IMR-90 (cell line): ENCODE measurements around the gene LRG1. TPM values are rescaled to one million over a fixed set of nuclear protein-coding genes. Genes with fewer than 3 reads are reported as not detected.

Source experiments
- ATAC-seq: fragments of 200-7000 bp; cut with Tn5 transposase; 2 replicates; pipeline ENCODE4 v1.9.1; 2020; ENCODE audit warnings: low read depth, mild to moderate bottlenecking, moderate library complexity
- BruUV-seq: library from RNA; stranded (reverse); fragments of 400-500 nt; replicated peaks from 2 replicates; lab custom pipeline; 2021; lab: Mats Ljungman, UMichigan
- CTCF ChIA-PET: fragments of 300-600 bp; formaldehyde crosslinking; extraction: SDS; loops from one replicate; lab custom pipeline; 2021; ENCODE audit warnings: antibody characterized with exemption; lab: Yijun Ruan, JAX
- POLR2A ChIA-PET: fragments of 300-600 bp; sonication (Branson Sonifier 250); formaldehyde crosslinking; loops from one replicate; lab custom pipeline; 2022; ENCODE audit warnings: antibody characterized with exemption; ENCODE audit not compliant: unreplicated experiment; lab: Charles Lee
- DNase-seq: peaks from one replicate; pipeline ENCODE4 v3.0.0; 2013
- H2AFZ ChIP-seq: replicated peaks from 2 replicates; pipeline ENCODE3; 2013; ENCODE audit warnings: low read length, mild to moderate bottlenecking; ENCODE audit not compliant: poor library complexity
- H2AK5ac ChIP-seq: 2 replicates; pipeline ENCODE4 v1.6.1; 2013; ENCODE audit warnings: low read depth, low read length, inconsistent platforms
- H2AK9ac ChIP-seq: replicated peaks from 2 replicates; pipeline ENCODE3; 2013; ENCODE audit warnings: mild to moderate bottlenecking, low read depth, low read length, moderate library complexity; ENCODE audit not compliant: poor library complexity
- H2BK120ac ChIP-seq: 2 replicates; pipeline ENCODE4 v1.6.1; 2013; ENCODE audit warnings: low read depth, low read length, inconsistent platforms
- H2BK15ac ChIP-seq: 3 replicates; pipeline ENCODE4 v1.6.1; 2013; ENCODE audit warnings: low read depth, low read length, inconsistent platforms
- H2BK20ac ChIP-seq: 2 replicates; pipeline ENCODE4 v1.6.1; 2013; ENCODE audit warnings: low read depth, mild to moderate bottlenecking, inconsistent platforms, low read length, moderate library complexity
- H2BK5ac ChIP-seq: 2 replicates; pipeline ENCODE4 v1.6.1; 2013; ENCODE audit warnings: mild to moderate bottlenecking, low read depth, low read length, inconsistent platforms; ENCODE audit not compliant: poor library complexity, severe bottlenecking
- H3K14ac ChIP-seq: replicated peaks from 2 replicates; pipeline ENCODE4 v1.6.1; 2013; ENCODE audit warnings: low read depth, low read length, inconsistent platforms
- H3K18ac ChIP-seq: 2 replicates; pipeline ENCODE4 v1.6.1; 2013; ENCODE audit warnings: low read depth, low read length, control low read depth
- H3K23ac ChIP-seq: 2 replicates; pipeline ENCODE4 v1.6.1; 2013; ENCODE audit warnings: low read depth, low read length, inconsistent platforms
- H3K27ac ChIP-seq: 2 replicates; pipeline ENCODE4 v1.5.1; 2013; ENCODE audit warnings: mild to moderate bottlenecking, control low read depth, low read length; ENCODE audit not compliant: insufficient read depth
- H3K27me3 ChIP-seq: 2 replicates; pipeline ENCODE4 v1.6.1; 2013; ENCODE audit warnings: low read length; ENCODE audit not compliant: control insufficient read depth, insufficient read depth
- H3K36me3 ChIP-seq: 2 replicates; pipeline ENCODE4 v1.6.1; 2013; ENCODE audit warnings: low read length, mixed read lengths; ENCODE audit not compliant: control insufficient read depth, insufficient read depth
- H3K4ac ChIP-seq: 2 replicates; pipeline ENCODE4 v1.6.1; 2013; ENCODE audit warnings: low read depth, low read length, inconsistent platforms
- H3K4me1 ChIP-seq: 2 replicates; pipeline ENCODE4 v1.6.1; 2013; ENCODE audit warnings: low read length, mixed read lengths; ENCODE audit not compliant: control insufficient read depth, insufficient read depth
- H3K4me2 ChIP-seq: 2 replicates; pipeline ENCODE4 v1.6.1; 2013; ENCODE audit warnings: low read depth, mild to moderate bottlenecking, control low read depth, low read length, moderate library complexity
- H3K4me3 ChIP-seq: 2 replicates; pipeline ENCODE4 v1.5.1; 2013; ENCODE audit warnings: low read depth, mild to moderate bottlenecking, control low read depth, low read length, moderate library complexity; ENCODE audit not compliant: insufficient read depth
- H3K56ac ChIP-seq: 2 replicates; pipeline ENCODE4 v1.6.1; 2013; ENCODE audit warnings: low read length, inconsistent platforms; ENCODE audit not compliant: insufficient read depth; ENCODE audit errors: extremely low read depth
- H3K79me1 ChIP-seq, 2 experiments: 2 replicates each; pipeline ENCODE4 v1.6.1; 2013; ENCODE audit warnings: low read length in 2 of 2, inconsistent platforms in 1 of 2, low read depth in 1 of 2
- H3K9ac ChIP-seq: 2 replicates; pipeline ENCODE4 v1.6.1; 2013; ENCODE audit warnings: low read depth, low read length, control low read depth
- H3K9me1 ChIP-seq: 2 replicates; pipeline ENCODE4 v1.6.1; 2013; ENCODE audit warnings: low read length, inconsistent platforms; ENCODE audit not compliant: insufficient read depth
- H3K9me3 ChIP-seq: 2 replicates; pipeline ENCODE4 v1.6.1; 2013; ENCODE audit warnings: low read length; ENCODE audit not compliant: control insufficient read depth, insufficient read depth
- H4K20me1 ChIP-seq: 2 replicates; pipeline ENCODE4 v1.6.1; 2013; ENCODE audit warnings: low read length, inconsistent platforms; ENCODE audit not compliant: insufficient read depth
- H4K5ac ChIP-seq: 2 replicates; pipeline ENCODE4 v1.6.1; 2013; ENCODE audit warnings: mild to moderate bottlenecking, low read depth, low read length, control low read depth
- H4K8ac ChIP-seq, 2 experiments: 2 replicates each; pipeline ENCODE4 v1.6.1; 2013; ENCODE audit warnings: low read depth in 2 of 2, low read length in 2 of 2, control low read depth in 1 of 2, inconsistent platforms in 1 of 2
- H4K91ac ChIP-seq: 2 replicates; pipeline ENCODE4 v1.6.1; 2013; ENCODE audit warnings: low read depth, low read length, inconsistent platforms; ENCODE audit not compliant: insufficient read depth
- CHD1 ChIP-seq: IDR thresholded peaks from 2 replicates; pipeline ENCODE4 v1.6.1; 2012; ENCODE audit warnings: low read depth, low read length, improper control_type of control experiment
- WGBS, 2 experiments: methylation state at CpG; one replicate each; pipeline versions ENCODE4 v1.1.5 to v1.1.7; 2013; ENCODE audit warnings: missing lambda C conversion rate in 2 of 2; ENCODE audit not compliant: insufficient read length in 1 of 2; ENCODE audit errors: extremely low coverage in 2 of 2; 5-methylcytosine and 5-hydroxymethylcytosine counted together
- dilution Hi-C: fragments of 300-500 bp; cut with HindIII; formaldehyde crosslinking; loops from one replicate; pipeline ENCODE4 v1.14.3; 2018; ENCODE audit warnings: low sequenced_read_pairs; ENCODE audit not compliant: unreplicated experiment
- in situ Hi-C: fragments of 300-500 bp; cut with MboI; formaldehyde crosslinking; loops from 3 replicates; pipeline ENCODE4 v1.14.3; 2019; ENCODE audit warnings: low sequenced_read_pairs, inconsistent platforms, mixed read lengths
- intact Hi-C: fragments of 100-400 bp; cut with micrococcal nuclease; formaldehyde crosslinking; loops from 2 replicates; pipeline ENCODE4 v1.10.0; 2022
- polyA plus RNA-seq, 3 experiments: library from polyadenylated mRNA; depleted of rRNA; stranded (reverse); fragments of >200 nt; gene quantifications; 2 replicates each; pipeline ENCODE4 v1.2.3, GENCODE V29; 2012; ENCODE audit warnings: low replicate concordance in 1 of 3
- total RNA-seq: library from RNA; depleted of rRNA; stranded (reverse); fragments of >200 nt; gene quantifications from 2 replicates; pipeline ENCODE4 v1.2.3, GENCODE V29; 2012

LRG1 gene
- total and polyA plus RNA-seq, 2 of the 4 experiments (the other 2 are of a cell fraction): not detected

DNA sequence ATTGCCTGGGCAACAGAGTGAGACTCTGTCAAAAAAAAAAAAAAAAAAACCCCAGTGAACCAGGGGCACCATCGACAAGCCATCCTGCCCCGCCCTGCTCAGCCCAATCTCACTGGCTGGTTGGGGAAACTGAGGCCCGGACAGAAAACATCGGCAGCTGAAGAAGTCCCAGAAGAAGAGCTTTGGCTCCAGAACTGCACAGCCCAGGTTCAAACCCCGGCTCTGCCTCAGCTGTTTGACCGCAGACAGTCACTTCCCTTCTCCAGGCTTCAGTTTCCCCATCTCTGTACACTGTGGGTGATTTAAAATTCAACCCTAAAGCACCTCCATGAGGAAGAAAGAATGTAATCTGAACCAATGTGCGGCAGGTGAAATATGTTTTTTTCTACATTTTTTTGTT is 29.1 kb upstream of the LRG1 start:
- H4K91ac ChIP-seq: no peak overlapping the region

More for the DNA sequence above, 29.1 kb upstream of the LRG1 start:
- Histone ChIP-seq H3K4me1 (no peaks in the 10 kb centered on the region), H2BK120ac (no peak overlapping the region), H3K27ac (no peak overlapping the region), H3K9me1 (no peaks in the 10 kb centered on the region), H3K56ac (no peak overlapping the region), H4K20me1 (no peaks in the 10 kb centered on the region), H3K18ac (no peak overlapping the region), H3K4me2 (no peak overlapping the region), H4K8ac (no peak overlapping the region), H2AFZ (no peak overlapping the region), H3K36me3 (no peaks in the 10 kb centered on the region), H3K9ac (no peak overlapping the region), H3K23ac (no peak overlapping the region), H3K14ac (no peak overlapping the region), H3K79me1 (no peaks in the 10 kb centered on the region), H2AK9ac (no peak overlapping the region), H2BK5ac (no peak overlapping the region), H3K4ac (no peak overlapping the region), H4K5ac (no peak overlapping the region), H3K9me3 (no peaks in the 10 kb centered on the region), H2BK15ac (no peak overlapping the region), H3K27me3 (no peaks in the 10 kb centered on the region), H3K4me3 (no peak overlapping the region), H2AK5ac (no peak overlapping the region), H2BK20ac (no peak overlapping the region)
- ChIA-PET POLR2A (no interaction called here), CTCF (interaction anchor here (0.6 to 0.8 kb wide), 2 partner anchors 10 to 68 kb away, joined by 3 to 4 read pairs; no protein-coding TSS in a partner anchor)
- no TSS peak for BruUV-seq
- dilution Hi-C loops (no loop called here), intact Hi-C loops (no loop called here), in situ Hi-C loops (no loop called here)
- TF ChIP-seq CHD1: no peak
- DNase-seq: no peak
- ATAC-seq: no peak
- 100% methylated on average over 1 of the region's 7 CpGs; no CpG with 5 or more reads in 1 of the 2 experiments for WGBS, 2 experiments
